ENCODE measurements around the gene PRDM16.

DNA sequence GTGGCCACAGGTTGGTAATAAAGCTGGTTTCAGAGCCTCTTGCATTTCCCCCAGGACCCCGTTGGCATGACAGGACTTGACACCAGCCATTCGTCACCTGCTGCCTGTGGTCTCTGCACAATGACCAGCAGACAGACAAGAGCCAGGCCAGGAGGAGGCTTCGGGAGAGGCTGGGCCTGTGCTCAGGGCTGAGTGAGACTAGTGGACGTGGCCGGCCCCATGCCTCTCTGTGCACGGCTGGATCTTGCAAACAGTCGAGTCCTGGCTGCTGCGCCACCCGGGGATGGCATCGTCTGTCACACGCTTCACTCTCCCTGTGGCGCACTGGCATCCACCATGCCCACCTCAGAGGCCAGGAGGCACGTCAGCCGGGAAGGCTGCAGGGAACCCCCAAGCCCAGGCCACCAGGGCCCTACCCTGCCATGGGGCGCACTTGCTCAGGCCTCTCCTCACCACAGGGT is 208.0 kb downstream of the PRDM16 start:
- TF ChIP-seq, protein P1, sequence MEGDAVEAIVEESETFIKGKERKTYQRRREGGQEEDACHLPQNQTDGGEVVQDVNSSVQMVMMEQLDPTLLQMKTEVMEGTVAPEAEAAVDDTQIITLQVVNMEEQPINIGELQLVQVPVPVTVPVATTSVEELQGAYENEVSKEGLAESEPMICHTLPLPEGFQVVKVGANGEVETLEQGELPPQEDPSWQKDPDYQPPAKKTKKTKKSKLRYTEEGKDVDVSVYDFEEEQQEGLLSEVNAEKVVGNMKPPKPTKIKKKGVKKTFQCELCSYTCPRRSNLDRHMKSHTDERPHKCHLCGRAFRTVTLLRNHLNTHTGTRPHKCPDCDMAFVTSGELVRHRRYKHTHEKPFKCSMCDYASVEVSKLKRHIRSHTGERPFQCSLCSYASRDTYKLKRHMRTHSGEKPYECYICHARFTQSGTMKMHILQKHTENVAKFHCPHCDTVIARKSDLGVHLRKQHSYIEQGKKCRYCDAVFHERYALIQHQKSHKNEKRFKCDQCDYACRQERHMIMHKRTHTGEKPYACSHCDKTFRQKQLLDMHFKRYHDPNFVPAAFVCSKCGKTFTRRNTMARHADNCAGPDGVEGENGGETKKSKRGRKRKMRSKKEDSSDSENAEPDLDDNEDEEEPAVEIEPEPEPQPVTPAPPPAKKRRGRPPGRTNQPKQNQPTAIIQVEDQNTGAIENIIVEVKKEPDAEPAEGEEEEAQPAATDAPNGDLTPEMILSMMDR (IDR thresholded peaks at IDR 0.05) = no peak
- TF ChIP-seq, protein P2, sequence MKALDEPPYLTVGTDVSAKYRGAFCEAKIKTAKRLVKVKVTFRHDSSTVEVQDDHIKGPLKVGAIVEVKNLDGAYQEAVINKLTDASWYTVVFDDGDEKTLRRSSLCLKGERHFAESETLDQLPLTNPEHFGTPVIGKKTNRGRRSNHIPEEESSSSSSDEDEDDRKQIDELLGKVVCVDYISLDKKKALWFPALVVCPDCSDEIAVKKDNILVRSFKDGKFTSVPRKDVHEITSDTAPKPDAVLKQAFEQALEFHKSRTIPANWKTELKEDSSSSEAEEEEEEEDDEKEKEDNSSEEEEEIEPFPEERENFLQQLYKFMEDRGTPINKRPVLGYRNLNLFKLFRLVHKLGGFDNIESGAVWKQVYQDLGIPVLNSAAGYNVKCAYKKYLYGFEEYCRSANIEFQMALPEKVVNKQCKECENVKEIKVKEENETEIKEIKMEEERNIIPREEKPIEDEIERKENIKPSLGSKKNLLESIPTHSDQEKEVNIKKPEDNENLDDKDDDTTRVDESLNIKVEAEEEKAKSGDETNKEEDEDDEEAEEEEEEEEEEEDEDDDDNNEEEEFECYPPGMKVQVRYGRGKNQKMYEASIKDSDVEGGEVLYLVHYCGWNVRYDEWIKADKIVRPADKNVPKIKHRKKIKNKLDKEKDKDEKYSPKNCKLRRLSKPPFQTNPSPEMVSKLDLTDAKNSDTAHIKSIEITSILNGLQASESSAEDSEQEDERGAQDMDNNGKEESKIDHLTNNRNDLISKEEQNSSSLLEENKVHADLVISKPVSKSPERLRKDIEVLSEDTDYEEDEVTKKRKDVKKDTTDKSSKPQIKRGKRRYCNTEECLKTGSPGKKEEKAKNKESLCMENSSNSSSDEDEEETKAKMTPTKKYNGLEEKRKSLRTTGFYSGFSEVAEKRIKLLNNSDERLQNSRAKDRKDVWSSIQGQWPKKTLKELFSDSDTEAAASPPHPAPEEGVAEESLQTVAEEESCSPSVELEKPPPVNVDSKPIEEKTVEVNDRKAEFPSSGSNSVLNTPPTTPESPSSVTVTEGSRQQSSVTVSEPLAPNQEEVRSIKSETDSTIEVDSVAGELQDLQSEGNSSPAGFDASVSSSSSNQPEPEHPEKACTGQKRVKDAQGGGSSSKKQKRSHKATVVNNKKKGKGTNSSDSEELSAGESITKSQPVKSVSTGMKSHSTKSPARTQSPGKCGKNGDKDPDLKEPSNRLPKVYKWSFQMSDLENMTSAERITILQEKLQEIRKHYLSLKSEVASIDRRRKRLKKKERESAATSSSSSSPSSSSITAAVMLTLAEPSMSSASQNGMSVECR (CRISPR knock-in tag; IDR thresholded peaks at IDR 0.05; ENCODE audit: borderline replicate concordance) = no peak
- TF ChIP-seq, protein P3, sequence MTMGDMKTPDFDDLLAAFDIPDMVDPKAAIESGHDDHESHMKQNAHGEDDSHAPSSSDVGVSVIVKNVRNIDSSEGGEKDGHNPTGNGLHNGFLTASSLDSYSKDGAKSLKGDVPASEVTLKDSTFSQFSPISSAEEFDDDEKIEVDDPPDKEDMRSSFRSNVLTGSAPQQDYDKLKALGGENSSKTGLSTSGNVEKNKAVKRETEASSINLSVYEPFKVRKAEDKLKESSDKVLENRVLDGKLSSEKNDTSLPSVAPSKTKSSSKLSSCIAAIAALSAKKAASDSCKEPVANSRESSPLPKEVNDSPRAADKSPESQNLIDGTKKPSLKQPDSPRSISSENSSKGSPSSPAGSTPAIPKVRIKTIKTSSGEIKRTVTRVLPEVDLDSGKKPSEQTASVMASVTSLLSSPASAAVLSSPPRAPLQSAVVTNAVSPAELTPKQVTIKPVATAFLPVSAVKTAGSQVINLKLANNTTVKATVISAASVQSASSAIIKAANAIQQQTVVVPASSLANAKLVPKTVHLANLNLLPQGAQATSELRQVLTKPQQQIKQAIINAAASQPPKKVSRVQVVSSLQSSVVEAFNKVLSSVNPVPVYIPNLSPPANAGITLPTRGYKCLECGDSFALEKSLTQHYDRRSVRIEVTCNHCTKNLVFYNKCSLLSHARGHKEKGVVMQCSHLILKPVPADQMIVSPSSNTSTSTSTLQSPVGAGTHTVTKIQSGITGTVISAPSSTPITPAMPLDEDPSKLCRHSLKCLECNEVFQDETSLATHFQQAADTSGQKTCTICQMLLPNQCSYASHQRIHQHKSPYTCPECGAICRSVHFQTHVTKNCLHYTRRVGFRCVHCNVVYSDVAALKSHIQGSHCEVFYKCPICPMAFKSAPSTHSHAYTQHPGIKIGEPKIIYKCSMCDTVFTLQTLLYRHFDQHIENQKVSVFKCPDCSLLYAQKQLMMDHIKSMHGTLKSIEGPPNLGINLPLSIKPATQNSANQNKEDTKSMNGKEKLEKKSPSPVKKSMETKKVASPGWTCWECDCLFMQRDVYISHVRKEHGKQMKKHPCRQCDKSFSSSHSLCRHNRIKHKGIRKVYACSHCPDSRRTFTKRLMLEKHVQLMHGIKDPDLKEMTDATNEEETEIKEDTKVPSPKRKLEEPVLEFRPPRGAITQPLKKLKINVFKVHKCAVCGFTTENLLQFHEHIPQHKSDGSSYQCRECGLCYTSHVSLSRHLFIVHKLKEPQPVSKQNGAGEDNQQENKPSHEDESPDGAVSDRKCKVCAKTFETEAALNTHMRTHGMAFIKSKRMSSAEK (CRISPR knock-in tag; IDR thresholded peaks at IDR 0.05; ENCODE audit: borderline replicate concordance) = no peak
- TF ChIP-seq, protein P4, sequence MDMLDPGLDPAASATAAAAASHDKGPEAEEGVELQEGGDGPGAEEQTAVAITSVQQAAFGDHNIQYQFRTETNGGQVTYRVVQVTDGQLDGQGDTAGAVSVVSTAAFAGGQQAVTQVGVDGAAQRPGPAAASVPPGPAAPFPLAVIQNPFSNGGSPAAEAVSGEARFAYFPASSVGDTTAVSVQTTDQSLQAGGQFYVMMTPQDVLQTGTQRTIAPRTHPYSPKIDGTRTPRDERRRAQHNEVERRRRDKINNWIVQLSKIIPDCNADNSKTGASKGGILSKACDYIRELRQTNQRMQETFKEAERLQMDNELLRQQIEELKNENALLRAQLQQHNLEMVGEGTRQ (CRISPR knock-in tag; IDR thresholded peaks at IDR 0.05) = no peak
- TF ChIP-seq FOXJ3 (CRISPR knock-in tag; IDR thresholded peaks at IDR 0.05; ENCODE audit: borderline replicate concordance) = no peak
- TF ChIP-seq NR2C2 (CRISPR knock-in tag; IDR thresholded peaks at IDR 0.05) = no peak
- TF ChIP-seq, protein P5, sequence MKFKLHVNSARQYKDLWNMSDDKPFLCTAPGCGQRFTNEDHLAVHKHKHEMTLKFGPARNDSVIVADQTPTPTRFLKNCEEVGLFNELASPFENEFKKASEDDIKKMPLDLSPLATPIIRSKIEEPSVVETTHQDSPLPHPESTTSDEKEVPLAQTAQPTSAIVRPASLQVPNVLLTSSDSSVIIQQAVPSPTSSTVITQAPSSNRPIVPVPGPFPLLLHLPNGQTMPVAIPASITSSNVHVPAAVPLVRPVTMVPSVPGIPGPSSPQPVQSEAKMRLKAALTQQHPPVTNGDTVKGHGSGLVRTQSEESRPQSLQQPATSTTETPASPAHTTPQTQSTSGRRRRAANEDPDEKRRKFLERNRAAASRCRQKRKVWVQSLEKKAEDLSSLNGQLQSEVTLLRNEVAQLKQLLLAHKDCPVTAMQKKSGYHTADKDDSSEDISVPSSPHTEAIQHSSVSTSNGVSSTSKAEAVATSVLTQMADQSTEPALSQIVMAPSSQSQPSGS (CRISPR knock-in tag; IDR thresholded peaks at IDR 0.05; ENCODE audit: borderline replicate concordance, low read depth) = no peak
- TF ChIP-seq SMAD4 (CRISPR knock-in tag; IDR thresholded peaks at IDR 0.05) = no peak
- no peak for TF ChIP-seq GABPB1 (CRISPR knock-in tag; IDR thresholded peaks at IDR 0.05)
- TF ChIP-seq TEAD1 (CRISPR knock-in tag; IDR thresholded peaks at IDR 0.05) = no peak
- no peak for TF ChIP-seq ESRRA (CRISPR knock-in tag; IDR thresholded peaks at IDR 0.05; ENCODE audit: borderline replicate concordance)
- TF ChIP-seq, protein P6, sequence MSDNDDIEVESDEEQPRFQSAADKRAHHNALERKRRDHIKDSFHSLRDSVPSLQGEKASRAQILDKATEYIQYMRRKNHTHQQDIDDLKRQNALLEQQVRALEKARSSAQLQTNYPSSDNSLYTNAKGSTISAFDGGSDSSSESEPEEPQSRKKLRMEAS (CRISPR knock-in tag; IDR thresholded peaks at IDR 0.05) = no peak
